ENCODE results near the gene SP7.

Gene SP7

DNA sequence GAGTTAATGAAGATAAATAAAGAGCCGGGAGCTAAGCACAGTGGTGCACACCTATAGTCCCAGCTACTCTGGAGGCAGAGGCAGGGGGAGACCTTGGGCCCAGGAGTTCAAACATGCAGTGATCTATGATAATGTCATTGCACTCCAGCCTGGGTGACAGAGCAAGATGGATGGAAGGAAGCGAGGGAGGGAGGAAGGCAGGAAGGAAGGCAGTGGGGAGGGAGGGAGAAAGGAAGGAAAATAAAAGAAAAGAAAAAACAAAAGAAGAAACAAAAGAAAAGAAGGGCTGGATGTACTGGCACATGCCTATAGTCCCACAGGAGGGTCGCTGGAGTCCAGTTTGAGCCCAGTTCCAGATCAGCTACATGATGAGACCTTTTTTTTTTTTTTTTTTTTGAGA lies 19.0 kb upstream of the SP7 start:
- no peak overlapping the region for H3K4me3 ChIP-seq (ENCODE audit: low read depth, low read length)
- TF ChIP-seq, protein P1, sequence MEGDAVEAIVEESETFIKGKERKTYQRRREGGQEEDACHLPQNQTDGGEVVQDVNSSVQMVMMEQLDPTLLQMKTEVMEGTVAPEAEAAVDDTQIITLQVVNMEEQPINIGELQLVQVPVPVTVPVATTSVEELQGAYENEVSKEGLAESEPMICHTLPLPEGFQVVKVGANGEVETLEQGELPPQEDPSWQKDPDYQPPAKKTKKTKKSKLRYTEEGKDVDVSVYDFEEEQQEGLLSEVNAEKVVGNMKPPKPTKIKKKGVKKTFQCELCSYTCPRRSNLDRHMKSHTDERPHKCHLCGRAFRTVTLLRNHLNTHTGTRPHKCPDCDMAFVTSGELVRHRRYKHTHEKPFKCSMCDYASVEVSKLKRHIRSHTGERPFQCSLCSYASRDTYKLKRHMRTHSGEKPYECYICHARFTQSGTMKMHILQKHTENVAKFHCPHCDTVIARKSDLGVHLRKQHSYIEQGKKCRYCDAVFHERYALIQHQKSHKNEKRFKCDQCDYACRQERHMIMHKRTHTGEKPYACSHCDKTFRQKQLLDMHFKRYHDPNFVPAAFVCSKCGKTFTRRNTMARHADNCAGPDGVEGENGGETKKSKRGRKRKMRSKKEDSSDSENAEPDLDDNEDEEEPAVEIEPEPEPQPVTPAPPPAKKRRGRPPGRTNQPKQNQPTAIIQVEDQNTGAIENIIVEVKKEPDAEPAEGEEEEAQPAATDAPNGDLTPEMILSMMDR (IDR thresholded peaks at IDR 0.05; ENCODE audit: borderline replicate concordance, insufficient read depth, low read depth, low read length), result no peak

DNA sequence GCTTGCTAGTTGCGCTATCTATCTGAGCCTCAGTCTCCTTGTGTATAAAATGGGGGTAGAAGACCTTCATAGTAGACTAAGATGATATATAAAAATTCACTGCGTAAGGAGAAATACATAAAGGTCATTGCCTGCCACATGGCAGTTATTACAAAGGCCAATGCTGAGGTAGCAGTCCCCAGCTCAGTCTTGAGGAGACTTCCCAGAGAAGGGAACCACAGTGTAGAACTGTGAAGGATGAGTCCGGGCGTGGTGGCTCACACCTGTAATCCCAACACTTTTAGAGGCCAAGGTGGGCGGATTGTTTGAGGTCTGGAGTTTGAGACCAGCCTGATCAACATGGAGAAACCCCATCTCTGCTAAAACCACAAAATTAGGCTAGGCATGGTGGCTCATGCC lies 17.1 kb upstream of the SP7 start:
- TF ChIP-seq, protein P1 (IDR thresholded peaks at IDR 0.05; ENCODE audit: borderline replicate concordance, insufficient read depth, low read depth, low read length), result no peak
- no peak overlapping the region for H3K4me3 ChIP-seq (ENCODE audit: low read depth, low read length)

DNA sequence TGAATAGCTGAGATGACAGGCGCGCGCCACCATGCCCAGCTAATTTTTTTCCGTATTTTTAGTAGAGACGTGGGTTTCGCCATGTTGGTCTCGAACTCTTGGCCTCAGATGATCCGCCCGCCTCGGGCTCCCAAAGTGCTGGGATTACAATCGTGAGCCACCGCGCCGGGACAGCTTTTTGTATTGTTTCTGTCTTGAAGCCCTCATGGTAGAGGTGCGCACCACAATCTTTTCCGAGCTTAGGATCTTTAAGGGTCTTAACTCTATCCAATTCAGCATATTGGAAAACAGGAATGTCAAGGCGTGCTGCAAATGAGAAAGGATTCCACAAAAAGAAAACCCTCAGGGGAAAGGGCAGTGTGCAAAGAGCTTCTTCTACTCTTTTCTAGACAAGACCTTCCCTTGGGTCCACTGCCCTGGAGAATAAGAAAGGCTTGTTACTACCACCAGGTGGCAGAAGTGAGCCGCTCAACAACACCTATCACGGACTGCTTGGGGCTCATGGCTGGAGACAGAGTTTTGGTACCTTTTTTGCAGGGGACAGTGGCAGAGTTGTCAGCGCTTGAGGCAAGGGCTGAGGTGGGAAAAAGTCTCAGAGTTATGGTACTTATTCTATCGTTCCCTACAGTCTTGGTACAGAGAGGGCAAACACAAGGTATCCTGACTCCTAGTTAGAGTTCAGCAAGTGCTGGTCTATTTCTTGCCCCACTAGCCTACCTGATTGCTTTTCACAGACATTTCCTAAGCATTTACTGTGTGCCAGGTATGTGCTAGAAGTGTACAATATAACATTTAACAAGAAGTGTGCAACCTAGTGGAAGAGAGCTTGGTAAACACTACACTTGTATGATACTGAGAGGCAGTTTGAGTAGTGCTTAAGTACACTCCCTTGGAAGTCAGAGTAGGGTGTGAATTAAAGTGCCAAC lies 16.4 kb upstream of the SP7 start:
- H3K4me3 ChIP-seq (ENCODE audit: low read depth, low read length), result no peak overlapping the region
- TF ChIP-seq, protein P1 (IDR thresholded peaks at IDR 0.05; ENCODE audit: borderline replicate concordance, insufficient read depth, low read depth, low read length), result peak; percentile 71; the same call in 1 of the 2 replicates

DNA sequence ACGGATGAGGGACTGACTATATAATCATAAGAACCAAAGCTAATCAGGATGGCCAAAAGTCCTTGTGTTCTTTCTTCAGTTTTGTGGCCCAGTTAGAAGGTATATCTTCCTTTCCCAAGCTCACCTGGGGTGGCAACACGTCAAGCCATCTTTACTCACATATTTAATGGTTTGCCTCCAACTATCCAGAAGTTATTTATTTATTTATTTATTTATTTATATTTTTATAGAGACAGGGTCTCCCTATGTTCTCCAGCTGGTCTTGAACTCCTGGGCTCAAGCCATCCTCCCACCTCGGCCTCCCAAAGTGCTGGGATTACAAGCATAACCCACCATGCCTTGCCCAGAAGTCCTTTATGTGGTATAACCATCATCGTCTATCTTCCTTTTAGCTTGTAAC lies 11.8 kb upstream of the SP7 start:
- TF ChIP-seq, protein P1 (IDR thresholded peaks at IDR 0.05; ENCODE audit: borderline replicate concordance, insufficient read depth, low read depth, low read length), result no peak
- no peak overlapping the region for H3K4me3 ChIP-seq (ENCODE audit: low read depth, low read length)

DNA sequence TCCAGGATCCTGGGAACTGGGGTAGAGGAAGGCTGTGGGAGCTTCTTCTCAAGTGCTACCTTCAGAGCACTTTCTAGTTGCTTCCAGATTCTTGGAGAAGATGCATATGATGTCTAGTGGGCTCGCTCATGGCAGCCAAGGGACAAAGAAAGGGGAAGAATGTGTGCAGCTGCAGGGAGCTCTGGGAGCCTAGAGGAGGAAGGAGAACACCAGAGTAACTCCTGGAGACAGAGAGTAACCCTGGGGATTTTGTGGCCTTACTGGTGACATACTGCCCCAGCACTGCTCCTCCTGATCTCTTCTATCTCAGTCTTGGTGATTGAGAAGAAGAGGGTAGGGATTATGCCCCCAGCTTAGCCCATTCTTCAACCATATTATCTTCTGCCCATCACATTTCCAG lies 10.3 kb upstream of the SP7 start:
- no peak overlapping the region for H3K4me3 ChIP-seq (ENCODE audit: low read depth, low read length)
- TF ChIP-seq, protein P1 (IDR thresholded peaks at IDR 0.05; ENCODE audit: borderline replicate concordance, insufficient read depth, low read depth, low read length), result no peak

DNA sequence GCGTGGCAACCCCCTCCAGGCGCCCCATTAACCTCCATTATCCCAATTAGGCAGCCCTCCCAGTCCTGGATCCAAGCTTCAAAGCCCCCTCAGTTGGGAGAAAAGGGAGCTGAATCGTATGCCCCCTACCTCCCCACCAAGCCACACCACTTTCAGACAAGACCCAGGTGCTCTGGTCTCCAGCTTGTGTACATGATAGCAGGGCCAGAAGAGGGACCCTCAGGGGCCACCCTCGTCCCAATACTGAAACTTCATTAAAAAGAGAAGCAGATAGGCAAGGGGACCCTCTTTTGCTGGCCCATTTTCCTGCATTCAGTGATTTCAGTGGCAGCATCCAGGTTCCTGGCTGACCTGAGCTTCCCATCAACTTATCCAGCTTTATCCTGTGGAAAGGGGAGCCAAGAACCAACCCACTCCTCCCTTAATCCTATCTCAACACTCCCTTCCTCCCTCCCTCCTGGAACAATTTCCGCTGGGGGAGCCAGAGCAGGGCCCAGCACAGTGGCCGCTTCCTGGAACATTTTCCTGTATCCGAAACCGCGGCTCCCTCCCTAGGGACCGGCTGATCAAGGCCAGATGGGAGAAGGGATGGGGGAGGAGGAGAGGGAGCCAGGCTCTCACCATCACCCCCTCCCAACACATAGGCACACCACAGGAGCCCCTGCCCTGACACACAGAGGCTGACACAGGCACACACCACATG lies 9.5 kb upstream of the SP7 start:
- no peak overlapping the region for H3K4me3 ChIP-seq (ENCODE audit: low read depth, low read length)
- TF ChIP-seq, protein P1 (IDR thresholded peaks at IDR 0.05; ENCODE audit: borderline replicate concordance, insufficient read depth, low read depth, low read length), result no peak

All from GM12875 (cell line).